HEK293 (cell line): ENCODE results near the gene KLHDC9.

Experiments
- CTCF ChIA-PET: fragments of 350-600 bp; formaldehyde crosslinking; extraction: SDS; loops from one replicate; lab custom pipeline; 2021; ENCODE audit warnings: antibody characterized with exemption; lab: Yijun Ruan, JAX
- POLR2A ChIA-PET: fragments of 300-600 bp; formaldehyde crosslinking; extraction: SDS; loops from one replicate; lab custom pipeline; 2020; ENCODE audit warnings: antibody characterized with exemption, inconsistent platforms; lab: Yijun Ruan, JAX
- H3K27ac ChIP-seq: fragments of 200-500 bp; sonication (Bioruptor generic); 2 replicates; pipeline ENCODE4 v1.5.1; 2014; ENCODE audit warnings: low read depth, low read length, control low read depth, inconsistent platforms; ENCODE audit errors: extremely low read depth
- H3K36me3 ChIP-seq, 2 experiments: fragments of 200-500 bp in 1 of 2; sonication (Bioruptor generic) in 1 of 2; 1 replicate in 1 of 2; 2 replicates in 1 of 2; pipeline ENCODE4 v1.5.1; 2014 to 2017; ENCODE audit warnings: inconsistent platforms in 2 of 2, low read length in 2 of 2; ENCODE audit not compliant: control insufficient read depth in 2 of 2, insufficient read depth in 1 of 2
- H3K4me1 ChIP-seq: fragments of 200-500 bp; sonication (Bioruptor generic); 2 replicates; pipeline ENCODE4 v1.5.1; 2014; ENCODE audit warnings: mild to moderate bottlenecking, low read length, inconsistent platforms; ENCODE audit not compliant: control insufficient read depth, insufficient read depth
- H3K4me3 ChIP-seq: 2 replicates; pipeline ENCODE4 v1.5.1; 2011; ENCODE audit warnings: low read depth, mild to moderate bottlenecking, control low read depth, low read length, moderate library complexity
- H3K9me3 ChIP-seq: fragments of 200-500 bp; sonication (Bioruptor generic); 2 replicates; pipeline ENCODE4 v1.5.1; 2014; ENCODE audit warnings: low read depth, low read length, inconsistent platforms; ENCODE audit not compliant: control insufficient read depth, insufficient read depth
- BCL11B ChIP-seq: fragments of 450-650 bp; formaldehyde crosslinking; IDR thresholded peaks from 2 replicates; pipeline ENCODE4 v1.5.1; 2016; ENCODE audit warnings: low read depth, missing biosample characterization, missing genetic modification characterization
- HOXA7 ChIP-seq: sonication (generic); formaldehyde crosslinking; IDR thresholded peaks from 2 replicates; pipeline ENCODE4 v1.8.1; 2022; ENCODE audit warnings: missing genetic modification reagents, borderline replicate concordance
- SCRT1 ChIP-seq: fragments of 450-650 bp; formaldehyde crosslinking; IDR thresholded peaks from 2 replicates; pipeline ENCODE4 v1.5.1; 2016; ENCODE audit warnings: missing biosample characterization, missing genetic modification characterization, borderline replicate concordance
- YY1 ChIP-seq: fragments of 450-650 bp; formaldehyde crosslinking; IDR thresholded peaks from 2 replicates; pipeline ENCODE4 v1.5.1; 2018; ENCODE audit warnings: missing biosample characterization, missing genetic modification characterization
- ZBTB1 ChIP-seq: fragments of 450-650 bp; formaldehyde crosslinking; IDR thresholded peaks from 2 replicates; pipeline ENCODE4 v1.5.1; 2016; ENCODE audit warnings: missing biosample characterization, missing genetic modification characterization
- ZBTB21 ChIP-seq: fragments of 450-650 bp; formaldehyde crosslinking; IDR thresholded peaks from 2 replicates; pipeline ENCODE4 v1.5.1; 2017; ENCODE audit warnings: missing biosample characterization, missing genetic modification characterization
- ZIC2 ChIP-seq: fragments of 450-650 bp; formaldehyde crosslinking; IDR thresholded peaks from 2 replicates; pipeline ENCODE4 v1.5.1; 2016; ENCODE audit warnings: missing biosample characterization, missing genetic modification characterization
- ZNF157 ChIP-seq: fragments of 450-650 bp; formaldehyde crosslinking; IDR thresholded peaks from 2 replicates; pipeline ENCODE4 v1.5.1; 2016; ENCODE audit warnings: missing biosample characterization, missing genetic modification characterization
- ZNF202 ChIP-seq: fragments of 450-650 bp; formaldehyde crosslinking; IDR thresholded peaks from 2 replicates; pipeline ENCODE4 v1.5.1; 2016; ENCODE audit warnings: missing biosample characterization, missing genetic modification characterization, borderline replicate concordance
- ZNF214 ChIP-seq: fragments of 450-650 bp; formaldehyde crosslinking; IDR thresholded peaks from 2 replicates; pipeline ENCODE4 v1.5.1; 2017; ENCODE audit warnings: missing biosample characterization, mild to moderate bottlenecking, missing genetic modification characterization, borderline replicate concordance
- ZNF292 ChIP-seq: fragments of 450-650 bp; formaldehyde crosslinking; IDR thresholded peaks from 2 replicates; pipeline ENCODE4 v1.5.1; 2016; ENCODE audit warnings: low read depth, missing biosample characterization, missing genetic modification characterization, borderline replicate concordance
- ZNF324 ChIP-seq: fragments of 450-650 bp; formaldehyde crosslinking; IDR thresholded peaks from 2 replicates; pipeline ENCODE4 v1.5.1; 2016; ENCODE audit warnings: missing biosample characterization, missing genetic modification characterization
- ZNF394 ChIP-seq: fragments of 450-650 bp; formaldehyde crosslinking; IDR thresholded peaks from 2 replicates; pipeline ENCODE4 v1.5.1; 2016; ENCODE audit warnings: missing biosample characterization, missing genetic modification characterization, mild to moderate bottlenecking, moderate library complexity, borderline replicate concordance
- ZNF596 ChIP-seq: fragments of 450-650 bp; IDR thresholded peaks from 2 replicates; pipeline ENCODE4 v1.5.0; 2018; ENCODE audit warnings: missing biosample characterization, mild to moderate bottlenecking, missing genetic modification characterization, moderate library complexity
- ZNF777 ChIP-seq: fragments of 450-650 bp; formaldehyde crosslinking; IDR thresholded peaks from 2 replicates; pipeline ENCODE4 v1.5.1; 2017; ENCODE audit warnings: missing biosample characterization, missing genetic modification characterization, borderline replicate concordance
- TF ChIP-seq, protein P1 (sequence below): fragments of 450-650 bp; formaldehyde crosslinking; IDR thresholded peaks from 2 replicates; pipeline ENCODE4 v1.5.1; 2016; ENCODE audit warnings: missing biosample characterization, missing genetic modification characterization
- TF ChIP-seq, protein P2 (sequence below): fragments of 450-650 bp; formaldehyde crosslinking; IDR thresholded peaks from 2 replicates; pipeline ENCODE4 v1.5.1; 2016; ENCODE audit warnings: missing biosample characterization, missing genetic modification characterization, borderline replicate concordance

Gene KLHDC9

DNA sequence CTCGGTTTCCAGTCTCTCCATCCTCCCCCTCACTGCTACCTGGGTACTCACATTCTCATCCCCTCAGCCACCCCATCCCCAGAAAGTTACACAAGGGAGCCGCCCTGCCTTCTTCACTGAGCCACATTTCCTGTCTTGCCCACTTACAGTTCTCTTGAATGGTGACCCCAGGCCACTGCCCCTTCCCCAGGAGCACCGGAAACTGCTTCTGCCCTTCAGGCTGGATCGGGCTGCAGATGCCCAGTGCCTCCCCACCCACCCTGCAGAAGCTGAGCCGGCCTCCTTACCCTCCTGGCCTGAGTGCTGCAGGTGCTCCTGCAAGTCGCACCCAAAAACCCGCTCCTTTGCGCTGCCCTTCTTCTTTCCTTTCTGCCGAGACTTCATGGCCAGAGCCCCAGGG is 28.9 kb upstream of the KLHDC9 start:
- CTCF ChIA-PET = interaction anchor here (0.8 to 6.1 kb wide), 3 partner anchors 24 to 41 kb away, joined by 3 to 56 read pairs (median 3); partner anchors contain the start of gene KLHDC9
- Histone ChIP-seq H3K4me3 (no peak overlapping the region), H3K36me3 (peaks cover 0 to 13% of the 10 kb centered on the region in 2 experiments; a peak in 1 of 3 replicates), H3K27ac (no peak overlapping the region), H3K4me1 (no peaks in the 10 kb centered on the region), H3K9me3 (no peaks in the 10 kb centered on the region)
- POLR2A ChIA-PET = no interaction called here
- TF ChIP-seq SCRT1 (tag by site-specific recombination) = no peak
- no peak for TF ChIP-seq ZBTB1
- TF ChIP-seq ZNF394 (tag by site-specific recombination) = no peak
- no peak for TF ChIP-seq ZIC2 (tag by site-specific recombination)
- no peak for TF ChIP-seq ZNF292
- no peak for TF ChIP-seq BCL11B (tag by site-specific recombination)
- no peak for TF ChIP-seq ZNF202 (tag by site-specific recombination)
- no peak for TF ChIP-seq YY1 (tag by site-specific recombination)
- TF ChIP-seq ZNF324 (tag by site-specific recombination) = no peak
- TF ChIP-seq ZNF157 (tag by site-specific recombination) = no peak
- TF ChIP-seq, protein P1, sequence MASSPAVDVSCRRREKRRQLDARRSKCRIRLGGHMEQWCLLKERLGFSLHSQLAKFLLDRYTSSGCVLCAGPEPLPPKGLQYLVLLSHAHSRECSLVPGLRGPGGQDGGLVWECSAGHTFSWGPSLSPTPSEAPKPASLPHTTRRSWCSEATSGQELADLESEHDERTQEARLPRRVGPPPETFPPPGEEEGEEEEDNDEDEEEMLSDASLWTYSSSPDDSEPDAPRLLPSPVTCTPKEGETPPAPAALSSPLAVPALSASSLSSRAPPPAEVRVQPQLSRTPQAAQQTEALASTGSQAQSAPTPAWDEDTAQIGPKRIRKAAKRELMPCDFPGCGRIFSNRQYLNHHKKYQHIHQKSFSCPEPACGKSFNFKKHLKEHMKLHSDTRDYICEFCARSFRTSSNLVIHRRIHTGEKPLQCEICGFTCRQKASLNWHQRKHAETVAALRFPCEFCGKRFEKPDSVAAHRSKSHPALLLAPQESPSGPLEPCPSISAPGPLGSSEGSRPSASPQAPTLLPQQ (tag by site-specific recombination) = no peak
- TF ChIP-seq ZBTB21 = no peak

DNA sequence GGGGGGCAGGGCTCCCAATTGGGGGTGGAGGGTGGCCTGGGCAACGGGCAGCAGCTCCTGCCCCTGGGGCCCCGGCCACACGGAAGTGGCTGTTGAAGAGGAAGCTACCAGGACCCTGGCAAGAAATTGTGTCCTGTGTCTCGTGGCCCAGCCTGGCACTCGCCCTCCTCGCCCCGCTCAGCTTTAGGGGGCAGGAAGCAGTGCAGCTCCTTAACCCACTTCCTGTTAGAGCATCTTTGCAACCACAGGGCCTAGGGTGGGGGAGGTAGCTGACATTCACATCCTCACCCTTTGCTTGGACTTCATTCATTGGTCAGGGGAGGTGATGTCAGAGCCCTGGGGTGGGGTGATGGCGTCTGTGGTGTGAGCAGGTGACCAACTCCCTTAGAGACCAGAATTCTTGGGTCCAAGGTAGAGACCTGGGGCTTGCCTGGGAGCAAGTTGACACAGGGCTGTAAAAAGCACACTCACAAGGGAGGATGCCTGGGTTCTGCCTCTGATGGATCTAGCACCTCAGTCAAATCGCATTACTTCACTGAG is 28.4 kb upstream of the KLHDC9 start, which contains the start of gene ARHGAP30:
TSS of gene ARHGAP30 (minus strand) at position 161 of the 540 bp plus-strand sequence. CDS start 267 bp downstream, outside the sequence.
- ChIA-PET CTCF (interaction anchor here (0.8 to 6.1 kb wide), 4 partner anchors 25 to 72 kb away, joined by 3 to 56 read pairs (median 4); partner anchors contain the start of gene KLHDC9), POLR2A (interaction anchor here (0.7 kb wide), 1 partner anchor 236 kb away, joined by 4 read pairs; no protein-coding TSS in a partner anchor)
- Histone ChIP-seq H3K4me3 (no peak within 1 kb of the TSS), H3K9me3 (no peaks in the 10 kb centered on the region), H3K27ac (no peak within 1 kb of the TSS), H3K36me3 (peaks cover 0 to 13% of the 10 kb centered on the region in 2 experiments; a peak in 1 of 3 replicates), H3K4me1 (no peaks in the 10 kb centered on the region)
- TF ChIP-seq HOXA7 (CRISPR knock-in tag) (no peak), ZNF777 (no peak), ZNF214 (tag by site-specific recombination) (no peak), ZNF596 (tag by site-specific recombination) (no peak)

DNA sequence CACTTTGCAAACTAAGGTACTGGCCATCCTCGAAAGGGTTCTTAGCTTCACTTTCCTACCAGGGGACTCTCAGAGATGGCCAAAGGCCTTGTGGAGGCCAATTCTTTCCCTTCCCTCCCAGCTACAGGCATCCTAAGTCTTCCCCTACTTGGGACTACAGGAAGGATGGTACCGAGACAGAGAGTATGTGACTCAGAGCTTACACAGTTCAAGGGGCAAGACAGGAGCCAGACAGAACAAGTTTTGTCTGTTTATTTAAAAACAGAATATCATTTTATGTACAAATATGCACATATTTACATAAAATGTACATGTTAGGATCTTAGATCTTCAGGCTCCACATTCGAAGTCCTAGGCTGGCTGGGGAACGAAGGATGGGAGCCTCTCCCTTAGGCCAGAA is 27.4 kb upstream of the KLHDC9 start:
- POLR2A ChIA-PET = interaction anchor here (0.7 kb wide), 1 partner anchor 235 kb away, joined by 4 read pairs; no protein-coding TSS in a partner anchor
- CTCF ChIA-PET = interaction anchor here (0.5 to 6.1 kb wide), 5 partner anchors 26 to 1161 kb away, joined by 3 to 56 read pairs (median 4); partner anchors contain the start of gene KLHDC9
- no peak for TF ChIP-seq ZNF202 (tag by site-specific recombination)
- H3K4me3 ChIP-seq = no peak overlapping the region
- H3K36me3 ChIP-seq = peaks cover 0 to 13% of the 10 kb centered on the region in 2 experiments; a peak in 1 of 3 replicates
- H3K27ac ChIP-seq = no peak overlapping the region
- H3K4me1 ChIP-seq = no peaks in the 10 kb centered on the region
- no peaks in the 10 kb centered on the region for H3K9me3 ChIP-seq

DNA sequence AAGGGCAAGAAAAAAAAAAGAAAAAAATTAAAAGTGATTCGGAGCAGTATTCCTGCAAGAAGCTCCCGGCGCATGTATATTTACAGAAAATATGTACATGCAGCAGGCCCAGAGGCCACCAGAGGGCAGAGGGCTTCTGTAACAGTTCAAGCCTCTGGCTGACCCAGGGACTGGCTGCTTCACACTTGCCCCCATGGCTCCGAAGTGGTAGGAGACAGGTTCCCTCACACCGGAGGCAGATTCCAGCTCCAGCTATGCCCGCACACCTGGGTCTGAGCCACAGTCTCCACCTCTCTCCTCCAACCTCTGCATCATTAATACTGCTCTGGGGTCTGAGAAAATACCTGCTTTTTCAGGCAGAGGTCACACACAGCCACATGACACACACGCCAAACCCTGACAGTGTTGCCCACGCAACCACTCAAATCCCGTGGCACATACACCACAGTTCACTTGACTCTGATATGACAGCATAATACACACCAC is 26.2 kb upstream of the KLHDC9 start:
- no peak overlapping the region; the same call in 1 of the 2 replicates for H3K4me3 ChIP-seq
- peaks cover 0 to 13% of the 10 kb centered on the region in 2 experiments; a peak in 1 of 3 replicates for H3K36me3 ChIP-seq
- ChIA-PET POLR2A (no interaction called here), CTCF (interaction anchor here (0.6 to 6.1 kb wide), 15 partner anchors 10 to 704 kb away, joined by 3 to 56 read pairs (median 4); partner anchors contain the start of genes F11R and KLHDC9)
- no peak overlapping the region for H3K27ac ChIP-seq
- no peaks in the 10 kb centered on the region for H3K4me1 ChIP-seq
- H3K9me3 ChIP-seq = no peaks in the 10 kb centered on the region
- TF ChIP-seq, protein P2, sequence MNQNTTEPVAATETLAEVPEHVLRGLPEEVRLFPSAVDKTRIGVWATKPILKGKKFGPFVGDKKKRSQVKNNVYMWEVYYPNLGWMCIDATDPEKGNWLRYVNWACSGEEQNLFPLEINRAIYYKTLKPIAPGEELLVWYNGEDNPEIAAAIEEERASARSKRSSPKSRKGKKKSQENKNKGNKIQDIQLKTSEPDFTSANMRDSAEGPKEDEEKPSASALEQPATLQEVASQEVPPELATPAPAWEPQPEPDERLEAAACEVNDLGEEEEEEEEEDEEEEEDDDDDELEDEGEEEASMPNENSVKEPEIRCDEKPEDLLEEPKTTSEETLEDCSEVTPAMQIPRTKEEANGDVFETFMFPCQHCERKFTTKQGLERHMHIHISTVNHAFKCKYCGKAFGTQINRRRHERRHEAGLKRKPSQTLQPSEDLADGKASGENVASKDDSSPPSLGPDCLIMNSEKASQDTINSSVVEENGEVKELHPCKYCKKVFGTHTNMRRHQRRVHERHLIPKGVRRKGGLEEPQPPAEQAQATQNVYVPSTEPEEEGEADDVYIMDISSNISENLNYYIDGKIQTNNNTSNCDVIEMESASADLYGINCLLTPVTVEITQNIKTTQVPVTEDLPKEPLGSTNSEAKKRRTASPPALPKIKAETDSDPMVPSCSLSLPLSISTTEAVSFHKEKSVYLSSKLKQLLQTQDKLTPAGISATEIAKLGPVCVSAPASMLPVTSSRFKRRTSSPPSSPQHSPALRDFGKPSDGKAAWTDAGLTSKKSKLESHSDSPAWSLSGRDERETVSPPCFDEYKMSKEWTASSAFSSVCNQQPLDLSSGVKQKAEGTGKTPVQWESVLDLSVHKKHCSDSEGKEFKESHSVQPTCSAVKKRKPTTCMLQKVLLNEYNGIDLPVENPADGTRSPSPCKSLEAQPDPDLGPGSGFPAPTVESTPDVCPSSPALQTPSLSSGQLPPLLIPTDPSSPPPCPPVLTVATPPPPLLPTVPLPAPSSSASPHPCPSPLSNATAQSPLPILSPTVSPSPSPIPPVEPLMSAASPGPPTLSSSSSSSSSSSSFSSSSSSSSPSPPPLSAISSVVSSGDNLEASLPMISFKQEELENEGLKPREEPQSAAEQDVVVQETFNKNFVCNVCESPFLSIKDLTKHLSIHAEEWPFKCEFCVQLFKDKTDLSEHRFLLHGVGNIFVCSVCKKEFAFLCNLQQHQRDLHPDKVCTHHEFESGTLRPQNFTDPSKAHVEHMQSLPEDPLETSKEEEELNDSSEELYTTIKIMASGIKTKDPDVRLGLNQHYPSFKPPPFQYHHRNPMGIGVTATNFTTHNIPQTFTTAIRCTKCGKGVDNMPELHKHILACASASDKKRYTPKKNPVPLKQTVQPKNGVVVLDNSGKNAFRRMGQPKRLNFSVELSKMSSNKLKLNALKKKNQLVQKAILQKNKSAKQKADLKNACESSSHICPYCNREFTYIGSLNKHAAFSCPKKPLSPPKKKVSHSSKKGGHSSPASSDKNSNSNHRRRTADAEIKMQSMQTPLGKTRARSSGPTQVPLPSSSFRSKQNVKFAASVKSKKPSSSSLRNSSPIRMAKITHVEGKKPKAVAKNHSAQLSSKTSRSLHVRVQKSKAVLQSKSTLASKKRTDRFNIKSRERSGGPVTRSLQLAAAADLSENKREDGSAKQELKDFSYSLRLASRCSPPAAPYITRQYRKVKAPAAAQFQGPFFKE (tag by site-specific recombination) = no peak
